Fibroblast of lung (primary cell): ENCODE data around the gene GINS3. TPM values are rescaled to one million over a fixed set of nuclear protein-coding genes. Genes with fewer than 3 reads are reported as not detected.
A peak's percentile ranks its signal among the peaks of the same experiment; 100 is the strongest.

Experiments
- DNase-seq, 2 donors: peaks; one replicate each; pipeline versions ENCODE4 v3.0.0 to v3.0.0-alpha.2; 2010; ENCODE audit warnings: low read depth in 2 of 2
- H2AFZ ChIP-seq: 2 replicates; pipeline ENCODE4 v1.5.1; 2012; ENCODE audit warnings: low read length, control low read depth, inconsistent platforms
- H3K27ac ChIP-seq: 2 replicates; pipeline ENCODE4 v1.5.1; 2011; ENCODE audit warnings: low read length, control low read depth; ENCODE audit not compliant: insufficient read depth
- H3K27me3 ChIP-seq: 2 replicates; pipeline ENCODE4 v1.5.1; 2011; ENCODE audit warnings: mild to moderate bottlenecking, low read length; ENCODE audit not compliant: control insufficient read depth, insufficient read depth
- H3K36me3 ChIP-seq: 2 replicates; pipeline ENCODE4 v1.5.1; 2011; ENCODE audit warnings: low read length; ENCODE audit not compliant: control insufficient read depth, insufficient read depth
- H3K4me1 ChIP-seq: 2 replicates; pipeline ENCODE4 v1.5.1; 2011; ENCODE audit warnings: low read length; ENCODE audit not compliant: control insufficient read depth, insufficient read depth; ENCODE audit errors: extremely low read depth
- H3K4me2 ChIP-seq: 2 replicates; pipeline ENCODE4 v1.5.1; 2011; ENCODE audit warnings: low read length, control low read depth; ENCODE audit not compliant: insufficient read depth; ENCODE audit errors: extremely low read depth
- H3K4me3 ChIP-seq, 4 experiments: fragments of 200-600 bp in 1 of 4; sonication (generic) in 1 of 4; replicated peaks in 1 of 4; 2 replicates each; pipeline ENCODE4 v1.5.1; 2011 to 2016; ENCODE audit warnings: low read length in 4 of 4, low read depth in 3 of 4, mild to moderate bottlenecking in 3 of 4, control low read depth in 2 of 4, inconsistent platforms in 1 of 4, mixed read lengths in 1 of 4; ENCODE audit not compliant: insufficient read depth in 1 of 4; ENCODE audit errors: control extremely low read depth in 1 of 4
- H3K79me2 ChIP-seq: 2 replicates; pipeline ENCODE4 v1.5.1; 2012; ENCODE audit warnings: mild to moderate bottlenecking, low read length, inconsistent platforms; ENCODE audit not compliant: control insufficient read depth, insufficient read depth
- H3K9ac ChIP-seq: 2 replicates; pipeline ENCODE4 v1.5.1; 2011; ENCODE audit warnings: mild to moderate bottlenecking, low read length, control low read depth; ENCODE audit not compliant: insufficient read depth
- H3K9me3 ChIP-seq: 2 replicates; pipeline ENCODE4 v1.5.1; 2012; ENCODE audit warnings: low read depth, low read length; ENCODE audit not compliant: control insufficient read depth, insufficient read depth
- H4K20me1 ChIP-seq: 2 replicates; pipeline ENCODE4 v1.5.1; 2011; ENCODE audit warnings: low read length; ENCODE audit not compliant: control insufficient read depth, insufficient read depth; ENCODE audit errors: extremely low read depth
- EZH2 ChIP-seq: IDR thresholded peaks from 2 replicates; pipeline ENCODE4 v1.5.1; 2012; ENCODE audit warnings: low read length, control low read depth, mild to moderate bottlenecking; ENCODE audit errors: missing control alignments
- polyA plus RNA-seq, 2 donors: library from polyadenylated mRNA; depleted of rRNA in 1 of 2; stranded (reverse) in 1 of 2; unstranded in 1 of 2; fragments of >200 nt; gene quantifications; 2 replicates each; pipeline ENCODE4 v1.2.1, GENCODE V29; 2011 to 2012; ENCODE audit warnings: missing spikeins in 1 of 2
- total RNA-seq: library from RNA; depleted of rRNA; stranded (reverse); fragments of >200 nt; gene quantifications from 2 replicates; pipeline ENCODE4 v1.2.1, GENCODE V29; 2014
- TF ChIP-seq, protein P1 (sequence below), 2 donors: IDR thresholded peaks in 1 of 2; conservative IDR thresholded peaks in 1 of 2; 1 replicate in 1 of 2; 2 replicates in 1 of 2; pipeline ENCODE4 v1.5.1; 2011 to 2012; ENCODE audit warnings: low read length in 2 of 2, control low read depth in 1 of 2, inconsistent platforms in 1 of 2, low read depth in 1 of 2, mild to moderate bottlenecking in 1 of 2

GINS3 gene
- total and polyA plus RNA-seq, 2 donors (not counting 1 experiment from before 2014, with no cell fraction given) = 1.8 to 5.9 TPM

DNA sequence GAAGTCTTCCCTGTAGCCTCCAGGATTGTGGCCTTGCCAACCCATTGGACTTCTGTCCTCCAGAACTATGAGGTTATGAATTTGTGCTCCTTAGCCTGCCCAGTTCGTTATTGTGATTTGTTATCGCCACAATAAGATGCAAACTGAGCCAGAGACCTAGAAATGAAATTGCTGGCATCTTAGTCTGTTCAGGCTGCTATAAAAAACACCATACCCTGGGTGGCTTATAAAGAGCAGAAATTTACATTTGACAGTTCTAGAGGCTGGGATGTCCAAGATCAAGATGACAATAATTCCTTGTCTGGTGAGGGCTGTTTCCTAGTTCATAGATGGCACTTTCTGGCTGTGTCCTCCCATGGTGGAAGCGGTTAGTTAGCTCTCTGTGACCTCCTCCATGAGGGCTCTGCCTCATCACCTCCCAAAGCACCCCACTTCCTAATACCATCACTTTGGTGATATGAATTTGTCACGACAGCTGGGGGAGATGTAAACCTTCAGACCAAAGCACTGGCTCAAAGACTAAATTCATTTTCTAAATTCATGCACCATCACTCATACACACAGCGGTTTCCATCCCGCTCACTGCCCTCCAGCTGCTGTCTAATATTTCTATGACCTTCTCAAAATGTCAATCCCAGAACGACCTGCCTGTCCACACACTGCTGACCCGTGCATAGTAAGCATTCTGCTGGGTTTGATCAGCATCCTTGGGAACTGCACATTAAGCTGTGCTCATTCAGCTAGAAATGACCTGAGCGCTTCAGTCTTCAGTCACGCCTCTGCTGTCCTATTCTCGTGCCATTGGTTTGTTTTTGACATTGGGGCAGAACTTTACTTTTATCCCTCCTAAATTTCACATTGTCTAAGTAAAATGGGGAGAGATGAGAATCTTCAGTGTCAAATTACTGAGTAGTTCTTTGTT is 36.6 kb downstream of the GINS3 start:
- H3K4me2 ChIP-seq = no peak overlapping the region
- no peaks in the 10 kb centered on the region for H3K36me3 ChIP-seq

DNA sequence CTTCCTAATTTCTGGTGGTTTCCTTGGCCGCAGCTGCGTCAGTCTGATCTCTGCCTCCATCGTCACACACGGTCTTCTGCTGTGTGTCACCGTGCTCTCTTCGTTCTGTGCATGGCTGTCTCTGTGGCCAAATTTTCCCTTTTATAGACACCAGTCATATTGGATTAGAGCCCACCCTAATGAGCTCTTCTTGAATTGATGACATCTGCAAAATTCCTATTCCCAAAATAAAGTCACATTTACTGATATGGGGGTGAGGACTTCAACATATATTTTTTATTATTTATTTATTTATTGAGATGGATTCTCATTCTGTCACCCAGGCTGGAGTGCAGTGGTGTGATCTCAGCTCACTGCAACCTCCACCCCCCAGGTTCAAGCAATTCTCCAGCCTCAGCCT is 38.4 kb downstream of the GINS3 start:
- no peak overlapping the region for H3K4me2 ChIP-seq
- H3K36me3 ChIP-seq = no peaks in the 10 kb centered on the region
- no peaks in the 10 kb centered on the region for H3K4me1 ChIP-seq
- no peak overlapping the region for H3K9ac ChIP-seq
- H3K9me3 ChIP-seq = no peaks in the 10 kb centered on the region
- no peaks in the 10 kb centered on the region for H4K20me1 ChIP-seq
- TF ChIP-seq, protein P1, sequence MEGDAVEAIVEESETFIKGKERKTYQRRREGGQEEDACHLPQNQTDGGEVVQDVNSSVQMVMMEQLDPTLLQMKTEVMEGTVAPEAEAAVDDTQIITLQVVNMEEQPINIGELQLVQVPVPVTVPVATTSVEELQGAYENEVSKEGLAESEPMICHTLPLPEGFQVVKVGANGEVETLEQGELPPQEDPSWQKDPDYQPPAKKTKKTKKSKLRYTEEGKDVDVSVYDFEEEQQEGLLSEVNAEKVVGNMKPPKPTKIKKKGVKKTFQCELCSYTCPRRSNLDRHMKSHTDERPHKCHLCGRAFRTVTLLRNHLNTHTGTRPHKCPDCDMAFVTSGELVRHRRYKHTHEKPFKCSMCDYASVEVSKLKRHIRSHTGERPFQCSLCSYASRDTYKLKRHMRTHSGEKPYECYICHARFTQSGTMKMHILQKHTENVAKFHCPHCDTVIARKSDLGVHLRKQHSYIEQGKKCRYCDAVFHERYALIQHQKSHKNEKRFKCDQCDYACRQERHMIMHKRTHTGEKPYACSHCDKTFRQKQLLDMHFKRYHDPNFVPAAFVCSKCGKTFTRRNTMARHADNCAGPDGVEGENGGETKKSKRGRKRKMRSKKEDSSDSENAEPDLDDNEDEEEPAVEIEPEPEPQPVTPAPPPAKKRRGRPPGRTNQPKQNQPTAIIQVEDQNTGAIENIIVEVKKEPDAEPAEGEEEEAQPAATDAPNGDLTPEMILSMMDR (conservative IDR thresholded peaks at IDR 0.05 in 1 of 2, IDR thresholded peaks at IDR 0.05 in 1 of 2; ENCODE audit: low read depth in 1 of 2, low read length in 2 of 2) = no peak
- TF ChIP-seq EZH2 = no peak
- no peaks in the 10 kb centered on the region for H3K79me2 ChIP-seq
- H3K27me3 ChIP-seq = peaks cover 7% of the 10 kb centered on the region
- no peak overlapping the region for H2AFZ ChIP-seq
- no peak overlapping the region for H3K4me3 ChIP-seq
- no peak for DNase-seq
- H3K27ac ChIP-seq = no peak overlapping the region

More for the DNA sequence above, 36.6 kb downstream of the GINS3 start:
- H4K20me1 ChIP-seq = no peaks in the 10 kb centered on the region
- H3K4me3 ChIP-seq = no peak overlapping the region
- peaks cover 7% of the 10 kb centered on the region for H3K27me3 ChIP-seq
- H3K79me2 ChIP-seq = no peaks in the 10 kb centered on the region
- no peak overlapping the region for H3K9ac ChIP-seq
- H2AFZ ChIP-seq = no peak overlapping the region
- H3K4me1 ChIP-seq = no peaks in the 10 kb centered on the region
- H3K27ac ChIP-seq = no peak overlapping the region
- TF ChIP-seq, protein P1 (conservative IDR thresholded peaks at IDR 0.05 in 1 of 2, IDR thresholded peaks at IDR 0.05 in 1 of 2; ENCODE audit: low read depth in 1 of 2, low read length in 2 of 2) = no peak
- TF ChIP-seq EZH2 = no peak
- H3K9me3 ChIP-seq = no peaks in the 10 kb centered on the region
- peak in 1 of 2 donors; percentile 19 for DNase-seq

DNA sequence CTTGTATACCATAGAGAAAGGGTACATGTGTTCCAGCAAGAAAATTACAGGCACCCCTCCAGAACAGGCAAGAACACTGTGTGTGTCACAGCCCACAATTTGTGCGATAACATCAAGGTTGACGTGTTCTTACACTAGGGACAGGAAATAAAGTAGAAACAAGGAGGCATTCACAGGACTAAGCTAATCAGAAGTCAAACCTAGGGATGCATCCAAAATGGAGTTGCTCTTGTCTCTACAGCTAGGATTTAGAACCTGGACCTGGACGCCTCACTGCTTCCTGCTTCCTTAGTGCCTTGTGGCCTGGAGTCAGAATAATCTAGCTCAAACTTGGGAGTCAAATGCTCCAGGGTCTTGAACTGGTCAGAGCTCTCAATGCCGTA is 41.3 kb downstream of the GINS3 start:
- Histone ChIP-seq H2AFZ (no peak overlapping the region), H3K4me3 (no peak overlapping the region), H3K9ac (no peak overlapping the region), H3K4me1 (no peaks in the 10 kb centered on the region), H3K27me3 (peaks cover 5% of the 10 kb centered on the region), H3K36me3 (no peaks in the 10 kb centered on the region), H3K4me2 (no peak overlapping the region), H4K20me1 (no peaks in the 10 kb centered on the region), H3K27ac (no peak overlapping the region), H3K79me2 (no peaks in the 10 kb centered on the region), H3K9me3 (no peaks in the 10 kb centered on the region)
- TF ChIP-seq, protein P1 (conservative IDR thresholded peaks at IDR 0.05 in 1 of 2, IDR thresholded peaks at IDR 0.05 in 1 of 2; ENCODE audit: low read depth in 1 of 2, low read length in 2 of 2) = no peak
- no peak for TF ChIP-seq EZH2
- no peak for DNase-seq
